ENCODE data around the gene DGKB.
A peak's percentile ranks its signal among the peaks of the same experiment; 100 is the strongest.

DGKB gene

DNA sequence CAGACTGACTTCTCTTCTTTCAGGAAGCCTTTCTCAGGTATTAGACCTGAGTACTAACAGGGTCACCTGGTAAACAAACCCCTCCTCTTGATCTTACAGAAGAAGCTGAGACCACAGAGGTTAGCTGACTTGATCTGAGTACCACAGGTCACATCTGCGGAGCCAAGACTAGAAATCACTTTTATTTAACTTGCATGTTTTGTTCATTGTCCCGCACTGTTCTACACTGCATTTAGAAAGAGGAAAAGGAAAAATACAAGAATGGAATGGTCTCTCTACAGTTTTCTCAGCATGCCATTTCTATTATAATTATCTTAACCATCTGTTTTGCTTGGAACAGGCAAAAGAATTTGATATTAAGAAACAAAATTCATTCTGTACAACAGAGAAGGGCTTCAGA lies 667.5 kb downstream of the DGKB start:
- TF ChIP-seq GATA2 (IDR thresholded peaks at IDR 0.05; ENCODE audit: low read depth, low read length) (no peak), GATA3 (IDR thresholded peaks at IDR 0.05; ENCODE audit: low read depth, low read length) (no peak)

DNA sequence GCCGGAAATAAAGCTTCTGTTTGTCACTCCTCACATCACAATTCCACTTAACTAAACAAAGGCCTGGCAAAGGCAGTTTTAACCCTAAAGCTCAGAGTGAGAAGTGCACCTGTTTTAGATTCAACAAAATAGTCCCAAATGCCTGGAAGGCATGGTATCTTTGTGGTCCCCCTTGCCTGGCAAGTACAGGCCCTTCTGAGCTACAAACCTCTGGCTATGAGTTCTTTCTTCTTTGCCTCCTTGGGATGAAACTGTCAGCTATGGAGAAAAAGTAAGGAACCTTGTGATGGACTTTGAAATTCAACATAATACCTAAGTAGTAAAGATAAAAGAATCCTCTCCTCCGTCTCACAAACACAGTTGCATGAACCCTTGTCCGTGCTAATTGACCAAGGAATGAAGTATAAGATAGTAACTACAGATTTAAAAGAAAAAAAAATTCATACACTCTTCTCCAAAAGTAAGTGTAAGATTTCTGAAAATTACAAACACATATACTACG lies 668.6 kb downstream of the DGKB start:
- TF ChIP-seq GATA2 (IDR thresholded peaks at IDR 0.05; ENCODE audit: low read depth, low read length) (no peak), GATA3 (IDR thresholded peaks at IDR 0.05; ENCODE audit: low read depth, low read length) (no peak)

DNA sequence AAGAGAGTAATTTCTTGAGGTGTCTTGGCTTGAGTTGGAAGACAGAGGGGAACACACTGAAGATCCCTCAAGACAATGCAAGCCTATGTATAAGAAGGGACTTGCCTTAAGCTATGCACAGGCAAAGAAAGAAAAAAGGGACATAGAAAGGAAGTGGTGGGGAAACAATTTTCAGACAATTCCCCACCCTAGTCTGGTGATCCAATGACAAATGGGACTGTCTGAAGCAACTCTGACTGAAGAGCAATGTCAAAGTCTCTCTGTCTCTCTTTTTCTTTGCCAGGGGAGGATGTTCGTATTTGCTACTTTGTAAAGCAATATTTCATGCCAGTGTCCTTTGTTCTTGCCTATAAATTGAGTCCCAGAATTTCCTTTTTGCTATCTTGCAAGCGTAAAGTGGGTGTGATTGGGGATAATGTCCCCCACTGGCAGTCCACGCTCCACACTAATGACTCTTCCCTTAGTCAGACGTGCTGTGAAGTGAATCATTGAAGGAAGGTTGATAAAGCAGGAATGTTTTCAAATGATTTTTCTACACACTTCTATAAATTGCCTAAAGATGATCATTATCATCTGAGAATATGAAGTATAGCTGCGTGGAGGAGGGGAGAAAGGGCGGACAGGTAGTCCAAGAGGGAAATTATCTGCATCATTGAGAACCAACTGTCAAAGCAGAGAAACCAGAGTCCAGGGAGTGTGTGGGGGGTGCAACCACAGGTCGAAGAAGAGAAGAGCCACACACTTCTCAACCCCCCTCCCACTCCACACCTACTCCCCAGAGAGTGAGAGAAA lies 669.3 kb downstream of the DGKB start:
- no peak for TF ChIP-seq GATA2 (IDR thresholded peaks at IDR 0.05; ENCODE audit: low read depth, low read length)
- TF ChIP-seq GATA3 (IDR thresholded peaks at IDR 0.05; ENCODE audit: low read depth, low read length): no peak

DNA sequence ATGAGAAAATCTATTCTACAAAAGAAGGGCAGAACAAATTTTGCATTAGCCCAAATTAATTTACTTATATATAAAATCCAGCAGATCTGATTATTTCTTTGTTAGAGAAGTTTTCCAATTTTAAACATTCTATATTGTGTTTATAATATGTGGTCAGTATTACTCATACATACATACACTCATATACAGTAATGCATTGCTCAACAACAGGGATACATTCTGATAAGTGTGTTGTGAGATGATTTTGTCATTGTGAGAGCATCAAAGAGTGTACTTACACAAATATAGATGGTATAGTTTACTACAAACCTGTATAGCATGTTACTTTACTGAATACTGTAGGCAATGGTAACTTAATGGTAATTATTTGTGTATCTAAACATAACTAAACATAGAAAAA lies 673.5 kb downstream of the DGKB start:
- TF ChIP-seq GATA2 (IDR thresholded peaks at IDR 0.05; ENCODE audit: low read depth, low read length) (no peak), GATA3 (IDR thresholded peaks at IDR 0.05; ENCODE audit: low read depth, low read length) (no peak)

DNA sequence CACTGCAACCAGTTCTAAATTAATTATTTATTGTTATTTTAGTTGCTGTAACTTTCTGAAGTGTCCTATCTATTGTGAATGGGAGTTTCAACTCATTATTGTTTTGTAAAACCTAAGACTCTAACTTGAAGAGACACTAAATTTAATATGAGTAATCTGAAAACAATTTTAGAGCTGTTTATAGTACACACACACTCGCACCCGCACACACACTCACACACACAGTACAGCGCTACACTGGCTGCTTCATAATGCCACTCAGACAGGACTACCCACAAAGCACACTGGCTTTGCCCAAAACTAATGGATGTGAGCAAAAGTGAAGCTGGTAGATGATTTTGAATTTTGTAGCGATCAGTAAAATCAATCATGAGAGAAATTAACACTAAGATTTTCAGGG lies 674.2 kb downstream of the DGKB start:
- TF ChIP-seq GATA3 (IDR thresholded peaks at IDR 0.05; ENCODE audit: low read depth, low read length): no peak
- TF ChIP-seq GATA2 (IDR thresholded peaks at IDR 0.05; ENCODE audit: low read depth, low read length): no peak

DNA sequence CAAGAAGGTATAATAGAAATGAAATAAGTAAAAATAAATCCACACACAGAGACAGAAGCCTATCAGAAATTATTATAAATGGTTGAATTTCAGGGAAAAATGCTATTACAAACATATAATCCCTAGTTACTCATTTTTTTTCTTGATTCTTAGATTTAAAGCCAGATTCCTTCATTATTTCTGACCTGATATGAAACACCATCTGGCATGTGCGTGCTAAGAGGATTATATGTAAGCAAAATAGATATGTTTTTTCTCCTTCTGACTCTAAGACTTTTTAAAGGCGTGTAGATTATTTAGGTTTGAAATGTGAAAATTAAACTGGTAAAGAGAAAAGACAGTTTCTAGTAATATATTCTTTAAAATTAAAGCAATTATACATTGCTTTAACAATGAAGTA lies 676.4 kb downstream of the DGKB start:
- TF ChIP-seq GATA3 (IDR thresholded peaks at IDR 0.05; ENCODE audit: low read depth, low read length): no peak
- TF ChIP-seq GATA2 (IDR thresholded peaks at IDR 0.05; ENCODE audit: low read depth, low read length): no peak

DNA sequence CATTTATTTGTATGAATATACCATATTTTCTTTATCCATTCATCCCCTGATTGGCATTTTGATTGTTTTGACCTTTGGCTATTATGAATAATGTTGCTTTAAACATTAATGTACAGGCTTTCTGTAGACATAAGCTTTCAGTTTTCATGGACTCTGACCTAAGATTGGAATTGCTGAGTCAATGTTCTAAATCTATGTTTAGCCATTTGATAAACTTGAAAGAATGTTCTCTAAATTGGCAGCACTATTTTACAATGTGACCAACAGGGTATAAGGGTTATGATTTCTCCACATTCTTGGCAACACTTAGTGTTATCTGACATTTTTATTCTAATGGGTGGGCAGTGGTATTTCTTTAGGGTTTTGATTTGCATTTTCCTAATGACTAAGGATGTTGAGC lies 683.4 kb downstream of the DGKB start:
- no peak for TF ChIP-seq GATA2 (IDR thresholded peaks at IDR 0.05; ENCODE audit: low read depth, low read length)
- TF ChIP-seq GATA3 (IDR thresholded peaks at IDR 0.05; ENCODE audit: low read depth, low read length): no peak

DNA sequence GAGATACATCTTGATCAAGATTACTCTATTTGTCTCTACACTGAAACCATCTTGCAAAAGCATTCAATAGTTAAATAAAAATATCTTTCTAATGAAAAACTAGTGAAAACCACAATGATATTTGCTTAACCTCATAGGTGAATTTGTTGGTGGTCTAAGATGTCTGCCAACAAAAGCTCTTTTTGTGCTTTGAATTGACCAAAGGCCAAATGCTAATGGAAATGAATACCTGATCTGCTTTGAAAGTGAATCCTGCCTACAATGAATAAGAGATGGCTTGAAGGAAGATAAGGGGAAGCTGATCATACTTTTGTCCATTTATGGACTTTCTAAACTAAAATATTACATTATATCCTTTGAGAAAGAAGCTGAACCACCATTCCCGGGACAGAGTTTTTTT lies 684.2 kb downstream of the DGKB start:
- TF ChIP-seq GATA3 (IDR thresholded peaks at IDR 0.05; ENCODE audit: low read depth, low read length) (no peak), GATA2 (IDR thresholded peaks at IDR 0.05; ENCODE audit: low read depth, low read length) (no peak)

DNA sequence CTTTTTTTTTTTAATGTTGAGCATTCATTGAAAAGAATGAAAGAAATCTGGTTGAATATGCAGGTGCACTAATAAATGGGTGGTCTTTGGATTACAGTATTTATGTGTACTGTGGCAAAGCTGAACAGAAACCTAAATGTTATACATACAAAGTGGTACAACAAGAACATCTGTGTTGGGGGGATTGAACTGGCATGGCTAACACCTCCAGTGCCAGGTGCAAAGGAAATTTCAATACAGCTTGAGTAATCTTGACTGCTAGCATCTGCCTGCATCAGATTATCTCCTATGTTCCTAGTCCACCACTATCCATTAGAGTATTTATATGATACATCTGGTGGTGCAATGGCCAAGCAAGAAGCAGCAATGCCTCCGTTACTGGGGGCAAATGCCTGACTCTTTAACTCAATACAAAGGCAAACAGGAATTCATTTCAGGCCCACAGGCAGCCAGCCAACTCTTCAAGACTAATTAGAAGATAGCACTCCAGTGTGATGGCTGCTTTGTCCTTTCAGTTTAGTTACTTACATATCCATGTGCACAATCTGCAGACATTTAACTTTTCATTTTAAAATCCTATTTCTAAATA lies 692.6 kb downstream of the DGKB start:
- TF ChIP-seq GATA3 (IDR thresholded peaks at IDR 0.05; ENCODE audit: low read depth, low read length) (no peak), GATA2 (IDR thresholded peaks at IDR 0.05; ENCODE audit: low read depth, low read length) (0 out of 2 replicates have a peak, but pooled peaks have one; percentile 25)

DNA sequence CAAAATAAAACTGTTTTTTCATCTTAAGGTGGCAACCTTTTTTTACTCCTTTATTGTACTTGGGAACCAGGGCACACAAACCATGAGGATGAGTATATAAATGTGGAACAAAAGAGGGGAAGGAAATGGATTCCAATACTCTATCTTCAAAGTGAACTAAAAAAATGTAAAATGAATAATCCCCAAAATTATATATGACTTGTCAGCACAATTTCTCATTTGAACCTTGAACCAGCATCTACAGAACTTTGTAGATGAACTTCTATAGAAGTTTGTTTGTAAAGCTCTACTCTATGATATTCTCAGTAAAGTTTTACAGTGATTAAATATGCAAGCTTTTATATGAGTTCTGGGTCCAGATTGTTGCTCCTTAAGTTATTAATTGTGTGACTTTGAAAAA lies 694.8 kb downstream of the DGKB start:
- no peak for TF ChIP-seq GATA2 (IDR thresholded peaks at IDR 0.05; ENCODE audit: low read depth, low read length)
- TF ChIP-seq GATA3 (IDR thresholded peaks at IDR 0.05; ENCODE audit: low read depth, low read length): no peak

DNA sequence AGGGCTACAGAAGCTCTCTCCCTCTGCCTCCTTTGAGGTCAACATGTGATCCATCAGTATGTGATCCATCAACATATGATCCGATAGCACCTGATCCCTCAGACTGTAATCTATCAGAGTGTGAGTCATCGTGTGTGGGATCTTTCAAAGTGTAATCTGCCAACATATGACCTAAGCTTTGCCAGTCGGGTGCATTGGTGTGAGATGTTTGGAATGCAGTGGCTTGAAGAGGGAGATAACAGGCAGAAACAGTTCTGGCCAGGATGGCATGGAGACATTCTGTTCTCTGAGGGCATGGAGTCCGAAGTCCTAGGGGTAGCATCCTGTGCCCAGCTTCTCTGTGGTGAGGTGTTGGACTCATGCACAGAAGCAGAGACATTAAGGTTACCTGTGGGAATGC lies 695.4 kb downstream of the DGKB start:
- TF ChIP-seq GATA2 (IDR thresholded peaks at IDR 0.05; ENCODE audit: low read depth, low read length): no peak
- no peak for TF ChIP-seq GATA3 (IDR thresholded peaks at IDR 0.05; ENCODE audit: low read depth, low read length)

DNA sequence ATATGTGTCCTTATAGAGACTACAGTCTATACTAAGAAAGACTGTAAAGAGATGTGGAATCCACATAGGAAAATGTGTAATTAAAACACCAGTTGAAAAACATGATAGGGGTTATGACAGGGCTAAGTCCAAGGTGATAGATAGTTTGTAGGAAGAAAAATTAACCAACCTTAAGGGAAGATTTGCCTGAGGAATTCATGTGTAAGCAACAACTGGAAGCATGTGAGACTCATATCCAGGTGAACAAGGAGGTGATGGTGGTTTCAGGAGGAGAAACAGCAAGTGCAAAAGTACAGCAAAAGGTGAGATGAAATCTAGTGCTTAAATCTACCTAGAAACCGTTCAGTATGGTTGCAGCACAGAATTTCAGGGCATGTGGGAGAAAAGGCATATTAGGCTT lies 696.4 kb downstream of the DGKB start:
- TF ChIP-seq GATA3 (IDR thresholded peaks at IDR 0.05; ENCODE audit: low read depth, low read length): no peak
- no peak for TF ChIP-seq GATA2 (IDR thresholded peaks at IDR 0.05; ENCODE audit: low read depth, low read length)

DNA sequence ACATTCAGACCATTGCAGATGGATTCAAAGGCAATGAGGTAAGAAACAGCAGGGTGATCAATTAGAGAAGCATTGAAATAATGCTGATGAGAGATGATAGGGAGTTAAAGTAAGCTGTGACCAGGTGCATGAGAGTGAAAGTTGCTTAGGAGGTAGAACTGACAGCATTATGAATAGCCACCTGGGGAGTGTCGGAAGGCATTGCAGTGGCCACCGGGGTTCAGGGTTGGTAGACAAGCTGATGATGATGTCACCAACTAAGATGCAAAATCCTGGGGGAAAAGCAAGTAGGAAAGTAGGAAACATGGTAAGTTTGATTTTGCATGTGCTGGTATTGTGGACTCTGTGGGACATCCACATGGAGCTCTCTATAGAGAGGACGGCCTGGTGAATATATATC lies 701.2 kb downstream of the DGKB start:
- TF ChIP-seq GATA3 (IDR thresholded peaks at IDR 0.05; ENCODE audit: low read depth, low read length) (no peak), GATA2 (IDR thresholded peaks at IDR 0.05; ENCODE audit: low read depth, low read length) (no peak)

DNA sequence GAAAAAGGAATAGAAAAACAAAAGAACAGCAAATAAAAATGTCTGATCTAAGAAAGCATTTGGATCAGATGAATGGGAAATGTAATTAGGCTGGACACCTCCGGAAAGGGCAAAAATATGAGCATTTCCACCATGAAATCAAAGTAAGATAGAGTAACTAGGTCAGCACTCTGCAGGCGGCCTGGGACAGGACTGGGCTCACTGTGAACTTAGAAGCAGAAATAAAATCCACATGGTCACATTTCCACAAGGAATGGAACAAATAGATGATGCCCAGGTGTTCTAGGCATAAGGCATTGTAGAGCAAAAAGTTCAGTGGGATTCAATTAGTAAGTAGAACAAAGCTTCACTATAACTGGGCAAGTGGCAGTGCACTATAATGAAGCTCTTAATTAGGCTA lies 703.2 kb downstream of the DGKB start:
- TF ChIP-seq GATA3 (IDR thresholded peaks at IDR 0.05; ENCODE audit: low read depth, low read length) (no peak), GATA2 (IDR thresholded peaks at IDR 0.05; ENCODE audit: low read depth, low read length) (no peak)

DNA sequence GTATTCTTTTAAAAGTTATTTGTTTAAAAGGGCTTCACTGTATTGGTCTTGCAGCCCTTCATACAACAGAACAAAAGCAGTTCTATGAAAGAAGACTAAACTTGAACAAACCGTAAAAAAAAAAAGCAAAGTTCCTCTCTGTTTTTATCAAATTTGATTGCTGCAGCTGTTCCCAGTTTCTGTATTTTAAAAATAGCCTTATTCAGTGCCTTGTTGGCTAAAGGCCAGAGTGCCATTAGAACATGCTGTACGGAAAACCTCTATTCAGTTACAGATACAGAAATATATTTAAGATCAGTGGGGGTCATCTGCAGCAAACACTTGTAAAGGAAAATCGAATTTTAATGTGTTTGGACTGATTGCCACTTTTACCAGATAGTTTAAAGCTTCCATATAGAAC lies 705.3 kb downstream of the DGKB start:
- TF ChIP-seq GATA3 (IDR thresholded peaks at IDR 0.05; ENCODE audit: low read depth, low read length): no peak
- no peak for TF ChIP-seq GATA2 (IDR thresholded peaks at IDR 0.05; ENCODE audit: low read depth, low read length)
